GM12864 (cell line): ENCODE measurements around the gene AQP1.

Source experiments
- DNase-seq: peaks from one replicate; pipeline ENCODE4 v3.0.0-alpha.2; 2011; ENCODE audit warnings: low read depth
- H3K4me3 ChIP-seq: 2 replicates; pipeline ENCODE4 v1.5.1; 2011; ENCODE audit warnings: mild to moderate bottlenecking, low read depth, low read length, control low read depth
- CTCF ChIP-seq: IDR thresholded peaks from 2 replicates; pipeline ENCODE4 v1.5.1; 2011; ENCODE audit warnings: low read depth, mild to moderate bottlenecking, moderate library complexity, low read length, control low read depth, inconsistent platforms; ENCODE audit errors: missing control alignments

The AQP1 gene

GRCh38 chr7:30971840-30972563 is 60.3 kb downstream of the AQP1 start:
- no peak for TF ChIP-seq CTCF
- H3K4me3 ChIP-seq: no peak overlapping the region
- no peak for DNase-seq

- DNase-seq: no peak
- no peak for TF ChIP-seq CTCF
- H3K4me3 ChIP-seq: no peak overlapping the region
These were observed 61.6 kb downstream of the AQP1 start for GRCh38 chr7:30973292-30973691.

- DNase-seq: no peak
- H3K4me3 ChIP-seq: no peak overlapping the region
- no peak for TF ChIP-seq CTCF
These were observed 62.3 kb downstream of the AQP1 start for GRCh38 chr7:30973791-30974604.

- DNase-seq: peak; percentile 51
- no peak overlapping the region for H3K4me3 ChIP-seq
- TF ChIP-seq CTCF: peak; percentile 94
These were observed 63.1 kb downstream of the AQP1 start for GRCh38 chr7:30974605-30975255.
